ENCODE data around the gene ASPRV1. TPM values are rescaled to one million over a fixed set of nuclear protein-coding genes. Genes with fewer than 3 reads are reported as not detected.
A peak's percentile ranks its signal among the peaks of the same experiment; 100 is the strongest.

The ASPRV1 gene
- total and polyA plus RNA-seq, 12 donors: 0.61 to 5.6 (median 1.9) TPM

DNA sequence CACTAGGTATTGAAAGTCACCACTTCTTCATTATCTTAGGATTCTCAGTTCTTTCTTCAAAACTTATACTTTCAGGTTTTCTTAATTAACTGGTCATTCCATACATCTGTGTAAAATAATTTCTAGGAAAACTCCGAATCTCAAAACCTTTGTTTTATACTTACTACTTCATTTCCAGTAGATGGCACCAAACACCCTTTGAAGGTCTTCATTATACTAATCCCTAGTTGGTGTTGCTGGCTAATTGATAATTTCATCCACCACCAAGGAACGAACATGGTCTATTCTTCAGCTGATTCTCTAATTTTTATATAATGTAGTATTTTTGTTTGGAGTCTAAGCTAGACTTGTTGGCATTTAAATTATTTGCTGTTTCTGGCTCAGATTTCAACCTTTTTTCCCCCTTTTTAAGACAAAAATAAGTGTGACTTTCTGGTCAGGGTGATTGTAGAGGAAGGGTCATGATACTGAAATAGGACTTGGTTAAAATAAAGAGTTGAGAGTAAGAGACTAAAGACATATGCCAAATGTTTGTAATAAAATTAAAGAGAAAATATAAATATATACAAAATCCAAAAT is 49.4 kb downstream of the ASPRV1 start:
- no peak overlapping the region for H3K4me3 ChIP-seq
- H3K27ac ChIP-seq: peak overlapping the region in 2 of 5 donors; percentile 3 to 99
- no peak for TF ChIP-seq POLR2A (IDR thresholded peaks at IDR 0.05)
- TF ChIP-seq, protein P1, sequence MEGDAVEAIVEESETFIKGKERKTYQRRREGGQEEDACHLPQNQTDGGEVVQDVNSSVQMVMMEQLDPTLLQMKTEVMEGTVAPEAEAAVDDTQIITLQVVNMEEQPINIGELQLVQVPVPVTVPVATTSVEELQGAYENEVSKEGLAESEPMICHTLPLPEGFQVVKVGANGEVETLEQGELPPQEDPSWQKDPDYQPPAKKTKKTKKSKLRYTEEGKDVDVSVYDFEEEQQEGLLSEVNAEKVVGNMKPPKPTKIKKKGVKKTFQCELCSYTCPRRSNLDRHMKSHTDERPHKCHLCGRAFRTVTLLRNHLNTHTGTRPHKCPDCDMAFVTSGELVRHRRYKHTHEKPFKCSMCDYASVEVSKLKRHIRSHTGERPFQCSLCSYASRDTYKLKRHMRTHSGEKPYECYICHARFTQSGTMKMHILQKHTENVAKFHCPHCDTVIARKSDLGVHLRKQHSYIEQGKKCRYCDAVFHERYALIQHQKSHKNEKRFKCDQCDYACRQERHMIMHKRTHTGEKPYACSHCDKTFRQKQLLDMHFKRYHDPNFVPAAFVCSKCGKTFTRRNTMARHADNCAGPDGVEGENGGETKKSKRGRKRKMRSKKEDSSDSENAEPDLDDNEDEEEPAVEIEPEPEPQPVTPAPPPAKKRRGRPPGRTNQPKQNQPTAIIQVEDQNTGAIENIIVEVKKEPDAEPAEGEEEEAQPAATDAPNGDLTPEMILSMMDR (IDR thresholded peaks at IDR 0.05): peak; percentile 41 to 72 (median 64)
- H3K27me3 ChIP-seq: no peaks in the 10 kb centered on the region
- WGBS, 4 donors: 0 to 3% (median 2%) methylated on average over 2 of the region's 2 CpGs
- H3K9me3 ChIP-seq (replicated peaks in 1 of 3): no peaks in the 10 kb centered on the region
- peaks cover 0 to 35% of the 10 kb centered on the region in 2 donors for H3K36me3 ChIP-seq (replicated peaks in 1 of 2)
- DNase-seq: no peak
- intact Hi-C loops (cut with DNase I): loop anchor here in 1 of 2 donors (10.0 kb wide), 2 partner anchors 153 to 233 kb away; no protein-coding TSS in a partner anchor
- peaks cover 6 to 19% of the 10 kb centered on the region in 2 donors for H3K4me1 ChIP-seq (replicated peaks in 1 of 2)

Other genes with a start within 250 kb of the ASPRV1 start
- 10 to 100 TPM; 27.2 to 57.4 (median 46.4) TPM for gene ANXA4, start 219.5 kb downstream of the ASPRV1 start, total RNA-seq
- 10 to 100 TPM; 20.6 to 34.5 (median 23.5) TPM for gene ANXA4, start 219.5 kb downstream of the ASPRV1 start, polyA plus RNA-seq
- gene GMCL1, start 132.0 kb downstream of the ASPRV1 start, total RNA-seq: 10 to 100 TPM in 6 of 9 donors, 1 to 10 TPM in 3; 7.3 to 14.9 (median 10.2) TPM
- 10 to 100 TPM in 1 of 3 donors, 1 to 10 TPM in 2; 2.8 to 11.5 (median 5.1) TPM for gene GMCL1, start 132.0 kb downstream of the ASPRV1 start, polyA plus RNA-seq
- 10 to 100 TPM; 35.2 to 67.4 (median 43.8) TPM for gene SNRNP27, start 67.7 kb downstream of the ASPRV1 start, total RNA-seq
- 10 to 100 TPM; 25.1 to 76.0 (median 46.7) TPM for gene SNRNP27, start 67.7 kb downstream of the ASPRV1 start, polyA plus RNA-seq
- gene MXD1, start 46.5 kb downstream of the ASPRV1 start, total RNA-seq: 10 to 100 TPM in 3 of 9 donors, 1 to 10 TPM in 6; 5.8 to 12.1 (median 8.0) TPM
- 1 to 10 TPM; 1.7 to 6.4 (median 2.5) TPM for gene MXD1, start 46.5 kb downstream of the ASPRV1 start, polyA plus RNA-seq
- gene PCBP1, start 125.8 kb upstream of the ASPRV1 start, total RNA-seq: 100 to 1,000 TPM in 8 of 9 donors, 10 to 100 TPM in 1; 32.8 to 511 (median 242) TPM
- 100 to 1,000 TPM; 269 to 405 (median 350) TPM for gene PCBP1, start 125.8 kb upstream of the ASPRV1 start, polyA plus RNA-seq
- 10 to 100 TPM; 14.7 to 33.7 (median 19.6) TPM for gene C2orf42, start 229.4 kb upstream of the ASPRV1 start, total RNA-seq
- 10 to 100 TPM in 2 of 3 donors, 1 to 10 TPM in 1; 8.0 to 13.7 (median 13.5) TPM for gene C2orf42, start 229.4 kb upstream of the ASPRV1 start, polyA plus RNA-seq